HG03139 (cell line): ENCODE measurements around the gene CCL23.
"Not testable (repeated sequence)": the region's sequence is repeated elsewhere in the genome, so short reads cannot be mapped to it uniquely, and the experiment has no call there.

Source experiments
- ATAC-seq: cut with Tn5 transposase; IDR thresholded peaks from one replicate; pipeline ENCODE4 v1.9.1; 2021; ENCODE audit not compliant: unreplicated experiment

Gene CCL23, protein sequence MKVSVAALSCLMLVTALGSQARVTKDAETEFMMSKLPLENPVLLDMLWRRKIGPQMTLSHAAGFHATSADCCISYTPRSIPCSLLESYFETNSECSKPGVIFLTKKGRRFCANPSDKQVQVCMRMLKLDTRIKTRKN

DNA sequence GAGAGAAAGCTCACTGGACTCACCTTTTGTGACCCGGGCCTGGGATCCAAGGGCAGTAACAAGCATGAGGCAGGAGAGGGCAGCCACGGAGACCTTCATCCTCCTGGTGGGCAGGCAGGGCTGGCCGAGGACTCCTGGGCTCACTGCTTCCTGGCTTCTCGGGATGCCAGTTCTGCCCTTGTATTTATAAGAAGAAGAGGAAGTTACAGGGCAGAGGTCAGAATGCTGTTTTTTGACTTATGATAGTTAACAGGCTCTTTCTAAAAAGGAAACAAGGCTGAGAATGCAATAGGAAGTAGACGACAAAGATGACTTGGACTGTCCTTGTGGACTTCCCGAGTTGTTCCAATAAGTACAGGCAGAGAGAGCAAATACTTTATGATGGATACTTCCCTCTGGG is at the start of gene CCL23:
CCL23 (minus strand) TSS at position 174 of the 400 bp plus-strand sequence; CDS start at position 99, 75 bp downstream.
- ATAC-seq, result no peak

DNA sequence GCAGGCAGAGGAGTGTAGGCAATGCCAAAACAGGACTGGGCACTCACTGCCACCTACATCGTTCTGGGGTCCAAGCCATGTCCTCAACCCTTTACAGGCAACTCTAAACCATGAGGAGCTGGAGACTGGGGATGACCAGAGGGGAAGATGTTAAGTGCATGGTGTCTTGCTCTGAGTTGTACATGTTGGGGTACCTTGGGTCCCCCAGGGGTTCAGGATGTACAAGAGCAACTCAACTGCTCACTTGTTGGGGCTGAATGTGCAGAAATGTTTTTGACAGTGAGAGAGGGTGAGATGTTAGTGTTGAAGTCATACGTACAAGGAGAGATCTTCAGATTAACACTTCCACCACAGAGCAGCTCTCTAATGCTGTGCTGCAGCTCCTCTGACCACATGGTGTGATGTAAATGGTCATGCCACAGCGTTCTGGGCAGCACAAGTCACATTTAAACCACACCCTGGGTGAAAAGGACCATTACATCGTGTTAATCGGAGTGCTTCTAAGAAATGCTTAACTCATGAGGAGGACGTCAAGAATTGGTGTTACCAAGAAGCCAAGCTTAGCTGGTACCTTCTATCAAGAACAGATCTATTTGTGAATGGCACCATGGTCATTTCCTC is 48.7 kb upstream of the CCL23 start:
- ATAC-seq, result no peak

DNA sequence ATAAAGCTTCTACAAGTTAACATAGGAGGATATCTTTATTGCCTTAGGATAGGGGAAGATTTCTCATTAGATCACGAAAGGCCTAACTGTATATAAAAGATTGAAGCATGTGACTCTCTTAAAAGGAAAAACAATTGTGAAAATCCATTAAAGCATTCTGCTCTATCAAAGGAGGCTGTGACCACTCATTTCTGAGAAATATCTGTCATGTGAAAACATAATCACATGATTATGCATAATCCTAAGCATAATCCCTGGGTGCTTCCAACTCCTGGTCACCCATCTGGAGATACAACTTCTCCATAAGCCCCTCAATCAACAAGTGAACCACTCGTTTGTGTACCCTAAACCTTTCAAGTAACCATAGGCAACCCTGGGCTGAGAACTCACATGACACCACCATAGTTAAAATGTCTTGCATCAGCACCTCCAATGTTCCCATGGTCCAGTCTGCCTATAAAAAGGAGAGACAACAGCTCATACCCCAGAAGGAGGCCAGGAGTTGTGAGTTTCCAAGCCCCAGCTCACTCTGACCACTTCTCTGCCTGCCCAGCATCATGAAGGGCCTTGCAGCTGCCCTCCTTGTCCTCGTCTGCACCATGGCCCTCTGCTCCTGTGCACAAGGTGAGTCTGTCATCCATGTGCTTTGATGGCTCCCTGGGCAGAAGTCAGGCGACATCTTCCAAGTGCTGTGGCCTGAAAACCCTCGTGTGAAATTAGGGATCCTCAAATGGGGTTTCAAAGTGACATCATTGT is 46.2 kb upstream of the CCL23 start, which contains the start of gene CCL18:
CCL18 (plus strand) TSS at position 487 of the 756 bp plus-strand sequence; CDS start at position 558, 71 bp downstream.
- ATAC-seq, result no peak

DNA sequence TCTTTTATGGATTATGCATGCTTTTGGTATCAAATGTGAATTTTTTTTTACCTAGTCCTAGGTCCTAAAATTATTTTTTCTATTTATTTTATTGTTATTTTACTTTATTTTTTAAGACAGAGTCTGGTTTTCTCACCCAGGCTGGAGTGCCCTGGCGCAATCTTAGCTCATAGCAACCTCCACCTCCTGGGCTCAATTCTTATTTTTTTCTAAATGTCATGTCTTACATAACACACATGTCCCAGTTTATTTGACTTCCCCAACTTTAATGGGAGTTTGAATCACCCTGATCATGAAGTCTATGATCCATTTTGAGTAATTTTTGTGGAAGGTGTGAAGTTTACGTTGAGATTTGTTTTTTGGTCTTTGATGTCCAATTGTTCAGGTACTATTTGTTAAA is 43.0 kb upstream of the CCL23 start:
- no peak for ATAC-seq

DNA sequence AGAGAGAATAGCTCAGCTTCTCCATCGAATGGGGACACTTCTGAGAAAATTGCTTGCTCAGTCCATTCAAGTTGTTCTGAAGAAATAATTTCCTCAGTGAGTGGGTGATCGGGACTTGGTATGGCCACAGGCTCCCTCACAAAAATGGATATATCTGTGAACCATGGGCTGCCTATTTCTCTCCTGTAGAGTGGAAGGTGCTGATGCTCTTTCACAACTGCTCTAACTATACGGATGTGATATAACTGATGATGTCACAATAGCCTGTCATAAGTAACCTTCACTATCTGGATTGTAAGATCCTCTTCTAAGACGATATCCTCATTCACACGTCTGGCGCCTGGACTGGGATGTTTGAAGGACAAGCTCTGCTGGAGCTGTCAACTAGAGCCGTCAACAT is 41.6 kb upstream of the CCL23 start:
- no peak for ATAC-seq

DNA sequence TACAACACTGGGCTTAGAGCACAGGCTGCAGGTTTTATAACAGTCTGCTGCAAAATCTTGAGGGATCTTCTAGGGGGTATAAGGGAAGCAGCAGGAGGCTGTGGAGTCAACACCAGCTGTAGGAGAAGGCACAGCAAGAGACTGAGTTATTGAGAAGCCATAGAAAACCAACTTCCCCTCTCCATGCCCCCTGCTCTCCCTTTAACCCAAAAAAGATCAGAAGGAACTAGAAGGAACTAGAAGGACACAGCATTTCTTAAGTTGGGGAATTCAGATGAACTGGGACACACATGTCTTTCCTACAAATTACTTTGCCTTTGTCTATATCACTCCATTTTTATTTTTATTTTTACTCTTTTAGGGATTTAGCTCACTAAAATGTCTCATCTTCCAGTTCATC is 40.1 kb upstream of the CCL23 start:
- ATAC-seq, result no peak

DNA sequence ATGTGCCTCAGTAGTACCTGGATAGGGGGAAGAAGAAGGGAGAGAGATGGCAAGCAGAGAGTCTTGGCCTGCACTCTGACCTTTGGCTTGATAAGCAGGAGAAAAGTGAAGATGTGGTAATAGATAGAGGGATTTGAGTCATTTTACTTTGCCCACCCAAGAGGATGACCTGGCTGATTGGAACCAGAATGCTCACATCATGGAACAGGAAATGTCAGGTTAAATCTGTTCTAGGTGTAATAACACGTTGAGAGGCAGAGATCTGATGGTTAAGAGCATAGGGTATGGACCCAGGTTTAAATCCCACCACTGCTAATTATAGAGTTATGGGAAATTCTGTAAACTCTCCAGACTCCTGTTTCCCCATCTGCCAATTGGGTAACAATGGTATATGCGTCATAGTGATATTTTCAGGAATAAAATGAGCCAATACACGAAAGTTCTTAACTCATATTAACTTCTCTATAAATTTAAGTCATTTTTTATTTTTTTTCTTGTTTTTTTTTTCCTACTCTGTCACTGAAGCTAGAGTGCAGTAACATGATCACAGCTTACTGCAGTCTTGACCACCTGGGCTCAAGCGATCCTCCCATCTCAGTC is 38.2 kb upstream of the CCL23 start:
- no peak for ATAC-seq

DNA sequence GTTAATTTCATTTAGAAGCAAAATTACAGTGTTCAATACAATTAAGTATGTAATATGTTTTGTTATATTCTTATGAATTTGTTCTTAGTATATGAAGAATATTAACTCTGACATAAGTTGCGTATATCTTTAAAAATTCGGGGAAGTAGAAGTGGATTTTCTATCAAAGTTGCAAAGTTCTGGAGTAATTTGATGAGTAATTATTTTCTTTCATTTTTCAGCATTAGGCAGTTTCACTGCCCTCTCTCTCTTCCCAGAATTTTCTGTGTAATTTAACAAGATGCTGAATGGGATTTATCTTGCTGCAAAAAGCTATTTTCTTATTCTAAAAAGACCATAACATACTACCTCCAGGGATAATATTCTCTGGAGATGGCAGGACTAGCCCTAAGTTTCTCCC is 37.4 kb upstream of the CCL23 start:
- no peak for ATAC-seq

DNA sequence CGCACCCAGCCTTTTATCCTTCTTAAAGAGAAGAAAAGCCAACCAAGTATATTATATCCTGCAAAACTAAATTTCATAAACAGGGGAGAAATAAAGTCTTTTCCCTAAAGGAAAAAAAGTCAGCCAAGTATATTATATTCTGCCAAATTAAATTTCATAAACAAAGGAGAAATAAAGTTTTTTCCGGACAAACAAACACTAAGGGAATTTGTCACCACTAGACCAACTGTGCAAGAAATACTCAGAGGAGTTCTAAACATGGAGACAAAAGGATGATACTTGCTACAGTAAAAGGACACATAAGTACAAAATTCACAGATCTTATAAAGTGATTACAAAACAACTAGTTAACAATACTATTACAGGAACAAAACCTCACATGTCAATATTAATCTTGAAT is 31.9 kb upstream of the CCL23 start:
- no peak for ATAC-seq

DNA sequence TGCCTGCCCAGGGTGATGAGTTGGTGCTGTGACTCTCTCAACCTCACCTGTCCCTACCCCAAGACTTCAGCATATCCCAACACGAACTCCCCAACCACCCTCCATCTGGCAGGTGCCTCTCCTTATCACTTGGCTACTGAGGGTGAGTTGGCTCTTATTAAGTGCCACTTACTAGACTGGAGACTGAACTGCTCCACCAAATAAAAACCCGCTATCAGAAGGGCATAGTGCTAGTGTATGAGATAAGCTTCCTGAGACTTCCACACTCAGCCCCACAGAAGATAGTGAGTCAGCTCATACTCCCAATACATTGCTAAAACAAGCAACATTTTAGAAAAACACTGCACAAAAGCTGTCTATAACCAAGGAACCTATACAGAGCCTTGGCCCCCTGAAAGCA is 30.3 kb upstream of the CCL23 start:
- no peak for ATAC-seq

DNA sequence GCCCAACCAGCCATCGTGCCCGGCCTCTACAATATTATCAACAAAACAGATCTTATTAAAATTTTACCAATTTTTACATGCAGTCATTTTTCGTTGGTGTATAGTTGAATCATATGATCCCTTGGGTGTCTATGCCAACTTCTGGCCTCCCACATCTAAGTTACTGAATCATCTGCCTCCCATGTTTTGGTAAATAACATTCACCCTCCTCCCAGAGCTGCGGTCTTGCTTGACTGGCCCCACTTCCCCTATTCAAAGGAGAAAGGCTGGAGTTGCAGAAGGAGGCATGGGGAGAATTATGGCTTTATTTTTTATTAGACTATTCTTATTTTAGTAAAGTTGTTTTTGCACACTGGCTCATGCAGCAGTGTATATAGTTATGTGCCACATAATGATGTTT is 18.5 kb upstream of the CCL23 start:
- ATAC-seq, result no peak

DNA sequence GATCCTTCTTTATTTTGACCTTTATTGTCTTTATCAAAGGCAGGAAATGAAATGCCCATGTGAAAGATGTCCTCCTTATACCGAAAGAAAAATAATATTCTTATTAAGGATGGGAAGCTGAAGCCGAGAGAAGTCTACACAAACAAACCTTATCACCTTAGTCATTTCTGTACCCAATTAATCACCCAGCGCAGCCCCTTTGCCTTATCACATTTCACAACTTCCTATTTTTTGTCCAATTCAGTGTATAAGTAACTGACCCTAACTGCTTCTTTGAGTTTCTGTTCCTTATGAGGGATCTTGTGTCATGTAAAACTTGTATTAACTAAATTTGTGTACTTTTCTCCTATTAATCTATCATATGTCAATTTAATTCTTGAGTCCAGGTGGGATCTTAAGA is 16.4 kb upstream of the CCL23 start:
- no peak for ATAC-seq

DNA sequence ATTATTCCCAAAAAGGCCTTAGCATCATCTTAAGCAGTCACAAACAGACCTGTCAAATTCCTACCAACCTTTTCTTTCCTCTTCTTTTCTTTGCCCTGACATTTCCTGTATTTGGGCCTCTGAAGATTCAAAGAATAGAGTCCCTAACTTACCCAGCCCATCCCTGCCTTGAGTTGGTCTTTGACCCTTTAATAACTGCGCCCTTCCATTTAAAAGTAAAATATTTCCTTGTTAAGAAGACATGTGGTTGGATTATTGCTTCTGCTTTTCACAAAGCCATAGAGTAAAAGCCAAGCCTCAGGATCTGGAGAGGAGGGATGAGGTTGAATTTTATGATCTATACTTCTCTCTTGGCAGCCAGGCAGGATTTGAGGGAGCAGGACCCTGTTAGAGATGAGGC is 13.2 kb upstream of the CCL23 start:
- ATAC-seq, result no peak

DNA sequence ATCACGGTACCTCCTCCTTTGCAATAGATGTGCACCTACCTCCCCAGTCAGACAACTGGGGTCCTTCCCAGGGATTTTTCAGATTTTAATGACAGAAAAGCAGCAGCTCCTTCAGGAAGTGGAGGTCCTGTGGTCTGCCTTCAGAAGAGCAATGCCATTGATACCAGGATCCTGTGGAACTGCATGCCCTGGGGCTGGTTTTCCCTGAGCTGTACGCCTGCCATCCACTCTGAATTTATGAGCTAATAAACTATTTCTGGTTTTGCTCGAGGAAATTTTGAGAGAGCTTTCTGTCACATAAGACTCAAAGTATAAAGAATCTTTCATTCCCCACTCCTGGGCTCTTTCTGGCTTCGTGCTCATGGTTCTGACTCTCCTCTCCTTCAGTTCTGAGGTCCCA is 10.0 kb upstream of the CCL23 start:
- ATAC-seq, result no peak

DNA sequence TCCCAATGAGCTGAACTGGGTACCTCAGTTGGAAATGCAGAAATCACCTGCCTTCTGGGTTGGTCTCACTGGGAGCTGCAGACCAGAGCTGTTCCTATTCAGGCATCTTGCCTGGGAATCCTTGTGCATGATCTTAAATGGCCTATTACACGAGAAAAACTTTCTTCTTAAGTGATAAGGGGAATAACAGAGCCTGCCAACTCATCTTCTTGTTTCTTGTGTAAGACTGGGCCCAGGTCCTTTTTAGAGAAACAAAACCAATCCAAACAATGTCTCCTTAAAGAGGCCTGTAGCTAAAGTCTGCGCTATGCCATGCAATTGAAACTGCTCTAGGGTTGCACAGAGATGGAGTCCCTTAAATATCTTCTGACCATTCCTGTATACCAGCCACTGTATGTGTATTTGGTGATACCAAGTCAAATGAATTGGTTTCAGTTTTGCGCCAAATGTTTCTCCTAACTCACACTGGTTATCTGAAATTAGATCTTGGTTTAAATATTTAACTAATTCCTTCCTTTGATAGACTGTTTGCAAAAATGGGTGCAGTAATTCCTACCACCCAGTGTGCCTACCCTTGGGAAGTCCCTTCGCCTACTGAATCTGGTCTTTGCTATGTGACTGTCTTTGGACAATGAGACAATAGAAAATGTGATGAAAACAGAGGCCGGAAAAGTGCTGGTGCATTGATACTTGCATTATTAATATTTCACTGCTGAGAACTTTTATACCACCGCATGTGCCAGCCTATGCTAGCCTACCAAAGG is 6.5 kb upstream of the CCL23 start:
- ATAC-seq, result no peak

DNA sequence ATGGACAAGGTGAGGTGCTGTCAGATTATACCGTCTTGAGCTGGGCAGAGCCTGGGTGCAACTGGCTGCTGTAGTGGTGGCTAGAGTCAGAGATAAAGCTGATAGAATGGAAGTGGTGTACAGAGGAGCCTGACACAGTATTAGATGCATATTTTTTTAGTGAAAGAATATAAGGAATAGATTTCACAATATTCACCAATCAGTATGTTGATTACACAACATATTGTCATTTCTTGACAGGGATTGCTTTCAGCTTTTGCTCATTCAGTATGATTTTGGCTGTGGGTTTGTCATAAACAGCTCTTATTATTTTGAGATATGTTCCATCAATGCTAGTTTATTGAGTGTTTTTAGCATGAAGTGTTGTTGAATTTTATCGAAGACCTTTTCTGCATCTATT is 1.7 kb upstream of the CCL23 start:
- no peak for ATAC-seq

DNA sequence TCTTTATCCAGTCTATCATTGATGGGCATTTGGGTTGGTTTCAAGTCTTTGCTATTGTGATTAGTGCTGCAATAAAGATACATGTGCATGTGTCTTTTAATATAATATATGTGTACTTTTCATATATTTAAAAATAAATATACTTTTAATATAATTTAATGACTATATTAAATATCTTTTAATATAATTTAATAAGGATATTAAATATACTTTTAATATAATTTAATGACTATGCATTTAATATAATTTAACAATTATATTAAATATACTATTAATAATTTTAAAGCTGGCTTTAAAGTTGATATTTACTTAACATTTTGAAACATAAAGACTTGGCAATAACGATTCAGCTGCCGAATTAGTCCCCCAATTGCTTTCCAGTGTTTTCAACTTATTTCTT is 1.2 kb downstream of the CCL23 start:
- no peak for ATAC-seq

DNA sequence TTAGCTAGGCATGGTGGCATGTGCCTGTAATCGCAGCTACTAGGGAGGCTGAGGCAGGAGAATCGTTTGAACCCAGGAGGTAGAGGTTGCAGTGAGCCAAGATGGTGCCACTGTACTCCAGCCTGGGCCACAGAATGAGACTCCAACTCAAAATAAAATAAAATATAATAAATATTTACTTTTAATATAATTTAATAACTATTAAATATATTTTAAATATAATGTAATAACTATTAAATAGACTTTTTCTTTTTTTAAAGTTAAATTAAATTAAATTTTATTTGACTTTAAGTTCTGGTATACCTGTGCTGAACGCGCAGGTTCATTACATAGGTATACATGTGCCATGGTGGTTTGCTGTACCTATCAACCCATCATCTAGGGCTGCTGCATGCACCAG is 1.9 kb downstream of the CCL23 start:
- not testable (repeated sequence) for ATAC-seq

DNA sequence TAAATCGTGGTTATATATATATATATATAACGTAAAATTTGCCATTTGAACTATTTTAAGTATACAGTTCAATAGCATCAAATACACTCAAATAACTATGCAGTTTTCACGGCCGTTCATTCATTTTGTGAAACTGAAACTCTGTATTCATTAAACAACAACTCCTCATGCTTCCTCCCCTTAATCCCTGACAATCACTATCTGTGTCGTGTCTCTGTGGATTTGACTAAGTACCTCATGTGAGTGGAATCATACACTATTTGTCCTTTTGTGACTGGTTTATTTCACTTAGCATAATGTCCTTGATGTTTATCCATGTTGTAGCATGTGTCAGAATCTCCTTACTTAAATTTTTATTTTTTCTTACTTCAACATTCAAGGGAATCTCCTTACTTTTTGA is 2.8 kb downstream of the CCL23 start:
- no peak for ATAC-seq

DNA sequence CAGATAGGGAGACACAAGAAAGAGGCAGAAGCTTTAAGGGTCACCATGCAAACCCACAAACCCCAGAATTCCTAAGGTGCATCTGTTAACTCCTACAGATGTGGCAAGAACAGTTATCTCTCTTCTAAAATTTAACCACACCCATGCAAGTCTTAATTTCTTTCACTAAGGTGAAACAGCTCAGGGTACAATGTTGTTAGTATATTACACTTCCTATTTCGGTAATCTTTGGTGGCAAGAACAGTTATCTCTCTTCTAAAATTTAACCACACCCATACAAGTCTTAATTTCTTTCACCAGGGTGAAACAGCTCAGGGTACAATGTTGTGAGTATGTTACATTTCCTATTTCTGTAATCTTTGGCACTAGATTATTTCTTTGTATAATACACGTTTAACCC is 6.6 kb downstream of the CCL23 start:
- ATAC-seq, result no peak

DNA sequence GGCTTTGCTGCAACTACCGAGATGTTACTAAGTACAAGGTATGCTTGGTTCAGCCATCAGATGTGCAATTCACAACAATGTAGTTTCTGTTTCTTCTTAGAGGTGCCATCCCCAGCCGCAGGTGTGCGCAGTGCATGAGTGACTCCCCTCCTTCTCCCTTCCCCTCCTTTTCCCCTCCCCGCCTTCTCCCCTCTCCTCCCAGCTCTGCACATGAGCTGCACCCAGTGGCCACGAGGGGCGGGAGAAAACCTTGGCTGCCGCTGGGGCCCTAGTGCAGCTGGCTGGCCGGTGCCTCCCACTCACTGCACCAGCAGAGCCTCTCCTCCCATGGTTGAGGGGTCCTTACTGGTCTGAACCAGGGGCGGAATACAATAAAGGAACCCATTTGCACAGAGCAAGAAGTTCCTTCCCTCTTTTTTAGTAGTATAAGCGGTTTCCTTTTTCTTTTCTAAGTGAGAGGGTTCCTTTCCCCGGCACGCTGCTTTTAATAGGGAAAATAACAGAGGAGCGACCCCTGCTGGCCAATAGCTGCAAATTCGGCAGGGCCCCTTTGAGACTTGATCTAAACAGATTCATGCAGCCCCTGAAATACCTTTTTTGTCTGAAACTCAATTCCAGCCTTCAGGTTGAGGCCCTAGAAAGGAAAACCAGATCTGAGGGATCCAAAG is 8.6 kb downstream of the CCL23 start:
- ATAC-seq, result no peak
